HG02852 (cell line): ENCODE data around the gene NCDN.

Experiments used
- ATAC-seq: cut with Tn5 transposase; IDR thresholded peaks from one replicate; pipeline ENCODE4 v1.9.1; 2021; ENCODE audit warnings: mild to moderate bottlenecking, moderate library complexity; ENCODE audit not compliant: unreplicated experiment

Gene NCDN

GRCh38 chr1:35589516-35590427 lies 32.2 kb downstream of the NCDN start:
- no peak for ATAC-seq

GRCh38 chr1:35590476-35591040 lies 33.0 kb downstream of the NCDN start:
- no peak for ATAC-seq

GRCh38 chr1:35591211-35591610 lies 33.6 kb downstream of the NCDN start:
- no peak for ATAC-seq

- no peak for ATAC-seq
Observed at GRCh38 chr1:35592991-35593769, 35.6 kb downstream of the NCDN start.

- ATAC-seq = no peak
Observed at GRCh38 chr1:35594005-35594760, 36.6 kb downstream of the NCDN start.

GRCh38 chr1:35595684-35596083 lies 38.1 kb downstream of the NCDN start:
- no peak for ATAC-seq

- no peak for ATAC-seq
Observed at GRCh38 chr1:35597870-35598269, 40.3 kb downstream of the NCDN start.

- ATAC-seq = no peak
Observed at GRCh38 chr1:35598895-35599294, 41.3 kb downstream of the NCDN start.

GRCh38 chr1:35599411-35599810 lies 41.8 kb downstream of the NCDN start:
- no peak for ATAC-seq

GRCh38 chr1:35600593-35600992 lies 43.0 kb downstream of the NCDN start:
- ATAC-seq = no peak

GRCh38 chr1:35603468-35603867 lies 45.9 kb downstream of the NCDN start:
- ATAC-seq = no peak

- no peak for ATAC-seq
Observed at GRCh38 chr1:35603941-35604340, 46.3 kb downstream of the NCDN start.

GRCh38 chr1:35605071-35605866 lies 47.7 kb downstream of the NCDN start:
- no peak for ATAC-seq

GRCh38 chr1:35605867-35606182 lies 48.2 kb downstream of the NCDN start:
- ATAC-seq = no peak

GRCh38 chr1:35611655-35612054 lies 54.1 kb downstream of the NCDN start:
- no peak for ATAC-seq

GRCh38 chr1:35615440-35615839 lies 57.8 kb downstream of the NCDN start:
- no peak for ATAC-seq
